Inflammatory macrophage treated with lipopolysaccharide for 4 hours (primary cell): Measurements from ENCODE around the gene ATXN7L3.
"Not testable (repeated sequence)": the region's sequence is repeated elsewhere in the genome, so short reads cannot be mapped to it uniquely, and the experiment has no call there.

Experiments used
- DNase-seq: peaks from one replicate; pipeline ENCODE4 v3.0.0-alpha.2; 2020

ATXN7L3 gene, protein sequence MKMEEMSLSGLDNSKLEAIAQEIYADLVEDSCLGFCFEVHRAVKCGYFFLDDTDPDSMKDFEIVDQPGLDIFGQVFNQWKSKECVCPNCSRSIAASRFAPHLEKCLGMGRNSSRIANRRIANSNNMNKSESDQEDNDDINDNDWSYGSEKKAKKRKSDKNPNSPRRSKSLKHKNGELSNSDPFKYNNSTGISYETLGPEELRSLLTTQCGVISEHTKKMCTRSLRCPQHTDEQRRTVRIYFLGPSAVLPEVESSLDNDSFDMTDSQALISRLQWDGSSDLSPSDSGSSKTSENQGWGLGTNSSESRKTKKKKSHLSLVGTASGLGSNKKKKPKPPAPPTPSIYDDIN

DNA sequence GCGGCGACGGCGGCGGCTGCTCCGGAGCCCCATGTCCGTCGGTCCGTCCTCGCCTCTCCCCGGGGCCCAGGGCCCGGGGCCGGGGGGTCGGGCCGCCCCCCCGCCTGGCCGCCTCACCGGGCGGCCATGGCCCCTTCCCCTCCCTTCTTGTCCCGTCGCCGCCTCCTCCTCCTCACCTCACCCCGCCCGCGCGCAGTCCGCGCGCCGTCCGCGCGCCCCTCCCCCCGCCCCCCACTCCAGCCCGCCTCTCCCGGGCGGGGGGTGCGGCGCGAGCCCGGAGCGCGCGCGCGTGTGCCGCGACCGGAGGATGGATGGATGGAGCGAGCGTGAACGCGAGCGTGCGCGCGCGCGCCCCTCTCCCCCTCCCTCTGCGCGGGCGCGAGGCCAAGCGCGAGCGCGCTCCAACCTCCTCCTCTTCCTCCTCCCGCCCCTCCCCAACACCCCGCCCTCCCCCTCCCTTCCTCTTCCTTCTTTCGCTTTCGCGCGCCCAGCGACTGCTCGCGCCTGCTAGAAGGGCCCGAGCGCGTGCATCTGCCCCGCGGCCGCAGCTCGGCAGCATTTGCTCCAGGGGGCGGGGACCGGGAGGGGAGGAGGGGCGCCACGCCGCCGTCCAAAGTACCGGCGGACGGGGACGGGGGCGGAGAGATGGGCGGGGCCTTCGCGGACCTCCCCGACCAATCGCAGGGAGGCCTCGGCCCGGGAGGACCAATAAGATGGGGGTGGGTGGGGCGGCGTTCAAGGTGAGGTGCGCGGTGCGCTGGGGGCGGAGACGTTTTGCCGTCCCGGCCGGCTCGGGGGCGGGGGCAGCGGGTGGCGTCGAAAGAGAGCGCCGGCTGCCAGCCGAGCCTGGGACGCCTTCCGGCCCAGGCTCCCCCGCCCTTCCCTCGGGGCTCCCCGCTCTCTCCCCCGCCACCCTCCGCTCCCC, at the start of gene ATXN7L3:
Gene ATXN7L3, minus strand, starts transcription at position 332 of the 925 bp plus-strand sequence. CDS start 1,814 bp downstream, outside the sequence.
- DNase-seq, result peak; percentile 97

DNA sequence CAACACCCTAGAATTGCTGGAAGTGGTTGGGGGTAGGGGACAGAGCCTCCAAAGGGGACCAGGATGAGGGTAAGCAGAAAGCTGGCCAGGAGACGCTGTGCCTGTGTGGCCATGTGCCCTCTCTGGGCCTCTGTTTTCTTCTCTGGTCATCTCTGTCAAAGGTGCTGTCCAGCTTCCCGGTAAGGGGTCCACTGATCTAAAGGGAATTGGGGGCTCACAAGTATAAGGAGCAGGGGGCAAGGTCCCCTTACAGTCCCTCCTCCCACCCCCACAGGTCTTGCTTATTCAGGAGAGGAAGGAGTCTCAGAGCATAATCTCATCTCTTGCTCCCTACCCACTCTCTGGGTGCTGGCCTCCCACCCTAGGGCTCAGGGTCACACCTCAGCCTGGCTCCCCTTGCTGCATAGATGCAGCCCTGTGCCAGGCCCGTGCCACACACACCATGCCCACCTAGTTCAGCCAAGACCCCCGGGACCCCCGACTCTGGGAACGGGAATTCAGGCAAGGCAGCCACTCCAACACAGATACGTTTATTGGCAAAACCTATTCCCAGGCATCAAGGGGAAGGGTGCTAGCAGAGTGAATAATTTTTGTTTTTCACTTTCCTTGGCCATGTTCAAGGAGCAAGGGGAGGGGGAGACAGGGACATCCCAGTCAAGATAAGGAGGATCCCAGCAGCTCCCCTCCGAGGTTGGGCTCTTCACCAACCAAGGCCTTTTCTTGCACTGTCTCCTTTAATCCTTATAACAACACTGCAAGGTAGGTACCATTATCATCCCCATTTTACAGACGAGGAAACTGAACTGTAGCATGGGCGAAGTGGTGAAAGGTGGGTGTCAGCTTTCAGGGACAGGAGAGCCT, 48.4 kb upstream of the ATXN7L3 start:
- DNase-seq, result no peak

DNA sequence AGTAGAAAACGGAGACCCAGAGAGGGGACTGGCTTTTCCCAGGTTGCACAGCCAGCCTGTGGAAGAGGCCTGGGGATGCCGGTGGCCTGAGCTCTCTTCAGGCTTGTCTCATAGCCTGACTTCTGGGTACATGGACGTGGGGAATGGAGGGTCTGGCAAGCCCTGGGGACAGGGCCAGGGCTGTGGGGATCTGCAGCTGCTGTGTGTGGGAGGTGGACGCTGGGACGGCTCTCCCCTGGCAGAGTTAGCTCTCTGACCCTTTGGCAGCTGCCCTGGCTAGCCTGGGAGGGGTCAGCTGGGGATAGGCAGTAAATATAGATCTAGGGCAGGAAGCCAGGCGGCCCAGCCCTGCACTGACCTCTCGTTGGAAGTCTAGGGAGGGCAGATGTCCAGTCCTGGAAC, 47.8 kb upstream of the ATXN7L3 start:
- DNase-seq, result no peak

DNA sequence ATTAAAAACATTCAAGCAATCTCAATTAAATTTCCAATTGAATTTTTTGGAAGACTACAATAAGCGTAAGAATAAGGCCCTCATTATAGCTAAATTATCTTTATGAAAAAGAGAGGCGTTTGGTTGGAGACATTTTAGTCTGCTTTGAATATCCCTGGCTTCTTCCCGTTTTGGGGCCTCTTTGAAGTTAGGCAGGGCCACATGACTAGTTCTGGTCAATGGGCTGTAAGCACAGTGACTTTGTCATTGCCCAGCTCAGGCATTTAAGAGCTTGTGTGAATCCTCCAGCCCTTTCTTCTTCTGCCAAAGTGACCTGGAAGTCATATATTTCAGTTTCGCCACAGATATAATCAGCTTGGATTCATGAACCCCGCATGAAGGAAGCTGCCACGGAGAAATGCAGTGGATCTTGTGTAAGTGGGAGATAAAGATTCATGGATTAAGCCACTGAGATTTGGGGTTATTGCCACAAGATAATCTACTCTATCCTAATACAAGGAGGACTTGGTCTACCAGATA, 41.5 kb upstream of the ATXN7L3 start:
- peak; percentile 69 for DNase-seq

DNA sequence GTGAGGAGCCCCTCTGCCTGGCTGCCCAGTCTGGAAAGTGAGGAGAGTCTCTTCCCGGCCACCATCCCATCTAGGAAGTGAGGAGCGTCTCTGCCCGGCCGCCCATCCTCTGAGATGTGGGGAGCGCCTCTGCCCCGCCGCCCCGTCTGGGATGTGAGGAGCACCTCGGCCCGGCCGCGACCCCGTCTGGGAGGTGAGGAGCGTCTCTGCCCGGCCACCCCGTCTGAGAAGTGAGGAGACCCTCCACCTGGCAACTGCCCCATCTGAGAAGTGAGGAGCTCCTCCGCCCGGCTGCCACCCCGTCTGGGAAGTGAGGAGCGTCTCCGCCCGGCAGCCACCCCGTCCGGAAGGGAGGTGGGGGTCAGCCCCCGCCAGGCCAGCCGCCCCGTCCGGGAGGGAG, 38.2 kb upstream of the ATXN7L3 start:
- DNase-seq, result not testable (repeated sequence)

DNA sequence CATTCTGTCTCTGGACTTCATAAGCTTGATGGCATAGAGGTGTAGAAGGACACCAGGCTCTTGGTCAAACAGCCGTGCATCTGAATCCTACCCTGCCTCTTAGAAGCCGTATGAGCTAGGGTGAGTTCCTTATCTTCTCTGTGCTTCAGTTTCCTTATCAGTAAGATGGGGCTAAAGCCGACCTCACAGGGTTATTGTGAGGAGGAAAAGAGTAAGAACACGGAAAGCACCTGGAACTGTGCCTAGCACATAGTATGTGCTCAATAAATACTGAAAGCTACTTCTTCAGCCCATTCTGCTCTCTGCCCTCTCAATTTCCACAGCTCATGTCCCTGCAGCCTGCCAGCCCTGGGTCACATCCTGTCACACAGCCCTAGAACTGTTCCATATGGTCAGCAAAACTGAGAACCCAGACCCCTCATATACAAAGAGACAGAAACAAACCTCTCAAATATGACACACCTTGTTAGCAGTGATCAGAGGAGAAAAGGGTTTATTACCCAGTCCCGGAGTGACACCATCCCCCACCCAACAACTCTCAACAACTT, 36.8 kb upstream of the ATXN7L3 start:
- DNase-seq, result no peak

DNA sequence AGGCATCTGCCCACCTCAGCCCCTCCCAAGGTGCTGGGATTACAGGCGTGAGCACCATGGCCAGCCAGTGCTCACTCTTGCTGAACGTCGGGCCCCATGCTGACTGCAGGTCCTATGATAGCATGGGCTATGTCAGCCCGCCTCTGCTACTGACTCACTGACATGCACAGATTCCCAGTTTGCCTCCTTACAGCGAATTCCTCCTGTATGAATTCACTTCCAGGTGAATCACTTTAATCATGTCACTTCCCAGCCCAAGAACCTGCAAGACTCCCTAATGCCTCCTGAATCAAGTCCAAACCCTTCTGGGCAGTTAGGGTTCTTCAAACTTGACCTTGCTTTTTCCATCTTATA, 35.9 kb upstream of the ATXN7L3 start:
- no peak for DNase-seq

DNA sequence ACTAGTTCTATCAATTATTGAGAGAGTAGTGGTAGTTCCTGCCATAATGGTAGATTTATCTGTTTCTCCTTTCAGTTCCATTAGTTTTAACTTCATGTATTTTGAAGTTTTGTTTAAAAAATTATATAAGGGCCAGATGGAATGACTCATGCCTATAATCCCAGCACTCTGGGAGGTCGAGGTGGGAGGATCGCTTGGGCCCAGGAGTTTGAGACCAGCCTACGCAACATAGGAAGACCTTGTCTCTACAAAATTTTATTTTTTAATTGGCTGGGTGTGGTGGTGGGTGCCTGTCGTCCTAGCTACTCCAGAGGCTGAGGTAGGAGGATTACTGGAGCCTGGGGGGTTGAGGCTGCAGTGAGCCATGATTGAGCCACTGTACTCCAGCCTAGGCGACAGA, 33.9 kb upstream of the ATXN7L3 start:
- DNase-seq, result no peak

DNA sequence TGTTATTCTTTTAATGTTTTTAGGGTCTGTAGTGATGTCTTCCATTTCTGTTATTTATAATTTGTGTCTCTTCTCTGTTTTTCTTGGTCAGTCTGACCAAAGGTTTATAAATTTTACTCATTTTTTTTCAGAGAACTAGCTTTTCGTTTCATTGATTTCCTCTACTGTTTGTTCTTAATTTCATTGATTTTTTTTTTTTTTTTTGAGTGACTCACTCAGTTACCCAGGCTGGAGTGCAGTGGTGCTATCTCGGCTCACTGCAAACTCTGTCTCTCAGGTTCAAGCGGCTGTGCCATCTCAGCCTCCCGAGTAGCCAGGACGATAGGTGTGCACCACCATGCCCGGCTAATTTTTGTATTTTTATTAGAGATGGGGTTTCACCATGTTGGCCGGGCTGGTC, 32.4 kb upstream of the ATXN7L3 start:
- DNase-seq, result no peak

DNA sequence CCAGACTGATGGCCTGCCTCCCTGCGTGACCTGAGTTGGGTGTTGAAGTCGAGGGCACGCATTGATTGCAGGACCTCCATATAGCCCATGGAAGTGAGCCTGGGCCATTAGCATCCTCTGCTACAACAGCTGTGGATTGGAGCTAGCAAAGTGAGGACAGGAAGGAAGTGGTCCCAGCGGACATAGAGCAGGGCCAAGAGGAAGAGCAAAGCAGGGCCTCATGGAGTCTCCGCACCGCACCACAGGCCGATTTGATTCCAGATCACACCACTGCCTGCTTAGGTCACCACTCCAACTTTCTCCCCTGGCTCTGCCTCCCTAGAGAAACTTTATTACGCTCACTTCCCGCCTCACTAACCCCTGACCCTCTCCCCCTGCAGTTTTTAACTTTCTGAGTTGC, 30.5 kb upstream of the ATXN7L3 start:
- no peak for DNase-seq

DNA sequence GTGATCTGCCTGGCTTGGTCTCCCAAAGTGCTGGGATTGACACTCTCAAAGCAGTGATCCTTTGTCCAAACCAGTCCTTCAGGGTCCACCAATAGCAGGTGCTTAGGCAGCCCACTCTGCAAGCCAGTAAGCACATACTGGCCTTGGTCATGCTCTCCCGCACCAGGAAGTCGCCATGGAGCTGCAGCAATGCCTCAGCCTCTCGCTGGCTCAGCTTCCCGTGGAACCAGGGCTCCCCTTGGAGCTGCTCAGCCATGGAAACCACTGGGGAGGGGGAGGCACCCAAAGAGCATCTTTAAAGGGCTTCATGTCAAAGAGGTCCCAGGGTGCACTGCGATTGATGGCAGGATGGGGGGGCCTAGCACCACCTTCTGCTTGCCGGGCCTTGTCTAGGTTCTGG, 29.4 kb upstream of the ATXN7L3 start:
- no peak for DNase-seq

DNA sequence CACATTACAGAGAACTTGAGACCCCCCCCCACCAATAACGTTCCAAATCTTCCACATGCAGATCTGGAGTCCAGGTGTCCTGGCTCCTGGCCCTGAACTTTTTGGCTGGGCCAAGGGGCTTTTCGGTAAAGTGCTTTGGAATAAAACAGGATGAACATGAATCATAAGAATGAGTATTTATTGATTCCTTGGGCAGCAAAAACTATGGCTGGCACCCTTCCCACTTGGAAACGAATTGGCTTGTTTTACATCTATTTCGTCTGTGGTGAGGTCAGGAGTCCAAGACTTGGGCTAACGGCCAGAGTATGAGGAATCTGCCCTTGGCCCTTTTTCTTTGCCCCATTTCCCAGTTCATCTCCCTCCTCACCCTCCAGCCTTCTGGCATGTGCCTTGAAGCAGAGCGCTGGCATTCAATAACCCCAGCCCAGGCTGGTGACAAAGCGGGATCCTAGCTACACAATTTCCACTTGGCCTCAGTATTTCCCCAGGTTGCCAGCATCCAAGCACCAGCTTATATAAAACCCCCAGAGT, 23.9 kb upstream of the ATXN7L3 start:
- no peak for DNase-seq

DNA sequence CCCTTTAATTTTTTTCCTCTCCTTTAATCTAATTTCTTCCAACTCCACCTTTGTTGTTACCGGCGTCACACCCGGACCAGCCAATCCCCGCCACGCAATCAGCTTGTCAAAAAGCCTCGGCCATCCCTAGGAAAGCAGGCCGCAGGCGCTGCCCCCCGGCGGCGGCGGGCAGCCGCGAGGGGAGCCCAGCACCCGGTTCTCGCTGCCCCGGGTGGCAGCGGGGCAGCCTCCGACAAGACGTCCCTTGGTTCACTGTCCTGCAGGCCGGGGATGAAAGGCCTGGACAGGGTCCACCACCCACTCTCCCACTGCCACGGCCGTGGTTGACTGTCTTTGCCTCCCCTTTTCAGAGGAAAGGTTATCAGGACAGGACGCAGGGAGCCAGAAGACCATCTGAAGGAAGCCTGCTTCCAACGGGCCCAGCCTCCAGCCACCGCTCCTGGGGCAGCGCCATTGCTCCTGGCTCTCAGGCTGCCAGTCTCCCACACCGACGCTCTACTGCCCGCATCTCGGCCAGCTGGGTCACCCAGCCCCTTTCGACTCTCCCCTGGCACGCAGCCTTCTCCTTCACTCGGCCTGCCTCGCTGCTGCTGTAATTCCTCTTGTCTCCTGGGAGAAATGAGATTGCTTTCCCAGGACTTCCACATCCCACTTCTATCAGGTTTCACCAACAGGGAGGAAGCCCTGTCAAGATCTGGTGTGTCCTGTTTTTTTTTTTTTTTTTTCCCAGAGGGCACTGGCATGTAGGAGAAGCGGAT, 22.6 kb upstream of the ATXN7L3 start:
- DNase-seq, result peak; percentile 54

DNA sequence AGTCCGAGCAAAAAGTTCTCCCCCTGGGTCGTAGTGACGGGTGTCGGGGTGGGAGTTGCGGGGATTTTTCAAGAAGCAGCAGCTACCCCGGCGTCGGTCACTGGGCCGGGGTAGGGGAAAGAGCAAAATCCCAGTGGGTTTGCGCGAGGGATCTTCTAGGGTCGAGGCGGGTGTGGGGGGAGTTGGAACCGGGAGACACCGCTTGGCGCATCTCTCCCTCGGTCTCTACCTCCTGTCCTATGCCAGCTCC, 22.1 kb upstream of the ATXN7L3 start:
- no peak for DNase-seq

DNA sequence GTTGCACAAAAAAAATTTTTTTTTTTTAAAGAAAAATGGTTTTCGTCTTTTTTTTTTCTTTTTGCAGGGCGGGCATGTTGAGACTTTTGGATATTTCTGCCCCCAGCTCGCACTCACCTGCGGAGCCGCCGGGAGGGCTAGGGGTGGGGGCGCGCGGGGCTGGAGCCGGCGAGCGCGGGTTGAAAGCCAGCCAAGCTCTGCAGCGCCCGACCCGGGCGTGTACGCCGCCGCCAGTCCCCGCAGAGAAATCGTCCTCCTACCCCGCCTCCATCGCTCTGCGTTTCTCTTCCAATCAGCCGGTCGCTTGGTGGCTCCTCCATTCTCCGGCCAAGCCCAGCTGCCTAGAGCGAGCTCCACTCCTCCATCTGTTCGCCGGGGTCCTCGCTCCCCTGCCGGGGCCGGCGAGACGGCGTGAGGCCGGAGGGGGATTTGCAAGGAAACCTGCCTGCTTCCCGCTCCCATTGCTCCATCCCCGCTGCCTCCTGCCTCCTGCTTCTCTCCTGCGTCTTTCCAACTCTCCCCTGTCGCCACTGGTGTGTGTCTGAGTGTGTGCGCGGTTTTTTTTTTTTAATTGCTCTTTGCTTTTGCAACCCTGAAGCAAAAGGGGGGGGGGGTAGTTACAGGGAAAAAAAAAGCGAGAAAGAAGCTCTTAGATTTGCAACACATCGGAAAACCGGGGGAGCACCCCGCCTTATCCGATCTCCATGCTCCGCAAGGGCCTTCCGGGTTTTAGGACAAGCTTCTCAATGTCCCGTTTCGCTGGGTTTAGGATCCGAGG, 21.6 kb upstream of the ATXN7L3 start:
- DNase-seq, result peak; percentile 61

DNA sequence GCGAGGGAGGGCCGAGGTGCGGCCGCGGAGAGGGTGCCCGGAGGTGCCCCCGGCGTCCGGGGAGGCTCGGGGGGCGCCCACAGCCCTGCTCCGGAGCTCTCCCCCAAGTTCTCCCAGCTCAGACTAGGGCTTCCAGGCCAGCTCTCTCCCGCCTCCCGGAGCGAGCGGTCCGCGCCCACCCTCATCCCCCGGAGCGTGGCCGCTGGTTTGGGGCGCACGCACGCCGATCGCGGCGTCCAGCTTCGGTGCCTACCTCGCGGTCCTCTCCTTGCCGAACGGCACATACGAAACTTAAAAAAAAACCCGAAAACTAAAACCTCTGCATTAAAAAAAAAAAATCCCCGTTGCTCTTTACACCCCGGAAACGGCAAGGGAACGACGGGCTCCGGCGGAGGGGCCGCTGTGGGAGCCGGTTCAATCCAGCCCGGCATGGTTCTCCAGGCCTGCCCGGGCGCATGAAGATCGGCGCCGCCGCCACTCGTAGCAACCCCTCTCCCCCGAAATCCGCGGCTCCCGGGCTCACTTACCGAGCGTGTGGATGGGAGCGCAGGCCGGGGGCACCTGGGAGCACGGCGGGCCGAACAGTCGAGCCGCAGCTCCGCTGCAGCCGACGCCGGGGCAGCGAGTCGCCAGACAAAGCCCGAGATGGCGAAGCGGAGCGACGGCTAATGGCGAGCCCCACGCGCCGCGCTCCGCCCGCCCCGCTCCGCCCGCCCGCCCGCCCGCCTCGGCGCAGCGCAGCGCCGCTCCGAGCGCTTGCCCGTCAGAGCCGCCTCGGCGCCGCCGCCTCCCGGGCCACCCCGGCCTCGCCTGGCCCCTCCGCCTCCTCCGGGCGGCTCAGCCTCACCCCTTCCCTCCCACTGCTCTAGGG, 20.8 kb upstream of the ATXN7L3 start:
- DNase-seq, result peak; percentile 40

DNA sequence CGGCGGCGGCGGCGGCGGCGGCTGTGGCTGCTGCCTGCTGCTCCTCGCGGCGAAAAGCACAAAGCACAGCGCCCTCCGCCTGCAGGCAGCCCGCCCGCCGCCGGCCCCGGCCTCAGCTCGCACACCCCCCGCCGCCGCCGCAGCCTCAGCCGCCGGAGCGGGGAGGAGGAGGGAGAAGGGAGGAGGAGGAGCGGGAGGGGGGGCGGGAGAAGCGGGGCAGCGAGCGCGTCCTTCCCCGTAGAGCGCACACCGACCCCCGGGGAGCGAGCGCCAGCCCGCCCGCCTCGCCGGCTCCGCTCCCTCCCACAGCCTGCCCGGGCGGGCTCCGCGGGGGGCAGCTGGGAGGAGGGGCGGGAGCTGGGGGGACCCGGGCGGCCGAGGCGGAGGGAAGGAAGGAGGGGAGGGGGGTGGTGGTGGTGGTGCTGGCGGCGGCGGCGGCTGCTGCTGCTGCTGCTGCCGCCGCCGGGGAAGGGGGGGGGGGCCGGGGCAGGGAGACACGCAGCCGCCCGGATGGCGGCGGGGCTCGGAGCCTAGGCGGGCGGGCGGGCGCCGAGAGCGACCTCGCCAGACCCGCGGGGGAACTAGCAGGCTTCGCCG, 20.0 kb upstream of the ATXN7L3 start, which contains the start of gene UBTF:
Gene UBTF, minus strand, starts transcription at position 60 of the 597 bp plus-strand sequence. CDS start 1,446 bp downstream, outside the sequence.
- DNase-seq, result peak; percentile 33

DNA sequence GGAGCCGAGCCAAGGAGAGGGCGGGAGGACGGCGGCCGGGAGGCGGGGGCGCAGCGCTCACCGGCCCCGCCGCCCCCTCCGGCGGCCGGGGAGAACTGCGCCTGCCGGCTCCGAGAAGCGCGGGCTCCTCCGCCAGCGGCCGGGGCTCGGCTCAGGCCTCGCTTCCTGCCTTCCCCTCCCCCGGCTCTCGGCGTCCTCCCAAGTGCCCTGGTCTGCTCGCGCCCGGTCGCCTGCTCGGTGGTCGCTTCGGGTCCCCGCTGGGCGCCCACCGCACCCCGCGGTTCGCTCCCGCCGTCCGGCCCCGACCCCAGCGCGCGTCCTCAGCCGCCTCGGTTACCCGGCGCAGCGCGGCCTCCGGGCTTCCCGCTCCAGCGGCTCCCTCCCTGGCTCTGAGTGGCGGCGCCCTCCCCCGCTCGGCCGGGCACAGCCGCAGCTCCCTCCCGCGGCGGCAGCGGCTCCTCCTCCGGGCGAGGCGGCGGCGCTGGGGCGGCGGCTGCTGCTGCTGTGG, 19.5 kb upstream of the ATXN7L3 start:
- peak; percentile 71 for DNase-seq
